Amniotic stem cell (primary cell): ENCODE data around the gene ADCY4.

Experiments used
- DNase-seq: peaks from one replicate; lab custom pipeline; 2025; lab: John Stamatoyannopoulos, UW

Gene ADCY4

DNA sequence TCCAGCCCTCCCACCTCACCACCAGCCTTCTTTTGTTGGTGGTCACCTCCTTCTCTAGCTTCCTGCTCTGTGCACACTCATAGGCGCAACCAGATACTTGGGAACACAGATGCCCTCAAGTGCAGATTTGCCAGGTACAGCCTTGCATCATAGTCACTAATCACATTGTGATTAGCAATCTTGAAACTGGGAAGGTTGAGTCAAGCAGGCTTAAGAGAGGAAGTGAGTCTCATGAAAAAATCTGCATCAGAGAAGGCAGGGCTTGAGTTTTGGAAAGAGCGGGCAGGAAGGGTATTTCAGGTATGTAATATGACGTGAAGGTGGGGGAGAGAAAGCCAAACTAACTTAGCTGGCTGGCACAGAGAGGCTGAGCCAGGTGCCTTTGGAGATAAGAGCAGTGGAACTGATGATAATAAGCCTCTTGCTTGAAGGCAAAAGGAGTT is 60.7 kb downstream of the ADCY4 start:
- DNase-seq, result no peak

- no peak for DNase-seq
Measured at GRCh38 chr14:24273422-24273998, 61.4 kb downstream of the ADCY4 start.

- no peak for DNase-seq
Measured at GRCh38 chr14:24272467-24272866, 62.4 kb downstream of the ADCY4 start.

DNA sequence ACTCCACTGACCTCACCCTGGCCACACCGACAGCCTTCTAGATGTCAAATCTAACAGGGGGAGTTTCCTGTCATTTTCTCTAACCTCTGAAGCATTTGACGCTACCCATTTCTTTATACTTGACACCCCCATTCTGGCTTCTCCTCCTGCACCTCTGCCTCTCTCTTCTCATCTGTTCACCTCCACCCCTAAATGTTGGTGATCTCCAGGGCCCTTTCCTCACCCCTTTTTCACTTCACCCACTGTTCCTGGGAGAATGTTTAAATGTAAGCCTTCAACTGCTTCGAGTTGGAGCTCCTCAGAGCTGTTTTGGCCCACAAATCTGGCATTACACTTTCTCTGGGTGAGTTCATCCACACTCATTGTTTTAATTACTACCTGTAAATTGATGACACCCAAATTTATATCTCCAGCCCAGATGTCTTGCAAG is 63.0 kb downstream of the ADCY4 start:
- DNase-seq, result no peak

DNA sequence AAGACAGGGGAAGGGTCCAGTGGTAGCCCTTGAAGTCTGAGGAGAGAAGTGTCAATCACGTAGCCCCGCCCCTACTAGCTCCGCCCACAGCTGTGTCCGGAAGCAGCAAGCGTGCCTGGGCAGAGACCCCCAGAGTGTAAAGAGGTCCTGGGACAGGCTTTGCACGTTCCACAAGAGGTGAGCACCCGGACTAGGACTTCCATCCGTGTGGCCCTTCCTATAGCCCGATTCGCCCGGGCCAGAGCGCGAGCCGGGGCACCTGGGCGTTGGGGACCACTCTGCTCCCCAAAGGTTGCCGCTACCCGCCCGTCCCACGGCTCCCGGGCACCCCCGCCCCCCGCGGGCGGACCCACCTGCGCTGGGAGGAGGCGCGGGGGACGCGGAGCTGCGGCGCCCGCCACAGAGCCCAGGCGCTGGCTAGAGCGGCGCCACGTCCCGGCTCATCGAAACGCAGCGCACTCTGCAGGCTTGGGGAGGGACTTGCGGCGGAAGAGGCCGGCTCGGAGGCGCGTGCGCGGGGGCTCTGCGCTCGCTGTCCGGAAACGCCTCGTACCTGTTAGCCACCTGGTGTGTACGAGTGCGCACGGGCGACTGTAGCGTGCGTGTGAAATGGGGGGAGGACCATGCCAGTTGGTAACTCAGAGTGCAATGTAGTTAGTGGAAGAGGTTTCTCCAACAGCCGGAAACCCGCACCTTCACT is 63.6 kb downstream of the ADCY4 start, which contains the start of gene RABGGTA:
TSS of gene RABGGTA (minus strand) at position 464 of the 700 bp plus-strand sequence. CDS start 482 bp downstream, outside the sequence.
- peak; percentile 74 for DNase-seq

DNA sequence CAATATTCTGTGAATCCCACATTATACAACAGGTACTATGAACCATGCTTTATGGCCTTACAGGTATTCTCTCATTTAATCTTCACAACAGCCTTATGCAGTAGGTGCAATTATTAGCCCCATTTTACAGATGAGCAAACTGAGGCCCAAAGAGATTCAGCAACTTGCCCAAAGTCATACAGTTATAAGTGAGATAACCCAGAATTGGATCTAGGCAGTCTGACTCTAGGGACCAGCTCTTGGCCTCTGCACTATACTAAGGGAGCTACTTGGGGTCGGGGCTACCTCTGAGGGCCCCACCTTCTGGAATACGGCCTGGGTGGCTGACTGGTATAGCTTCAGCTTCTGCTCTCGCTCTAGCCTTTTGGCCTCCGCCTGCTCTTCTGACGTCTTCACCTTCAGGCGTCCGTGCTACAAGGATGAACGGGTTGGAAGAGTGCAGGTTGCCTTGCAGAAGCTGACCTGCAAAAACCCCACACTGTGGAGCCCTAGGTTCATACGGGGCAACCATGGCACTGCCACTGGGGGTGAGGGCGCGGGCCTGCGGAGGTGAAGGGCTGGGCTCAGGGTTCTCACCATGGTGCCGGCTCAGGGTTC is 64.2 kb downstream of the ADCY4 start:
- no peak for DNase-seq

- DNase-seq, result no peak
Measured at GRCh38 chr14:24269910-24270536, 64.8 kb downstream of the ADCY4 start.

- no peak for DNase-seq
Measured at GRCh38 chr14:24269368-24269767, 65.5 kb downstream of the ADCY4 start.
